ENCODE measurements around the gene RAB23.
"Not testable (repeated sequence)": the region's sequence is repeated elsewhere in the genome, so short reads cannot be mapped to it uniquely, and the experiment has no call there.

RAB23 gene

DNA sequence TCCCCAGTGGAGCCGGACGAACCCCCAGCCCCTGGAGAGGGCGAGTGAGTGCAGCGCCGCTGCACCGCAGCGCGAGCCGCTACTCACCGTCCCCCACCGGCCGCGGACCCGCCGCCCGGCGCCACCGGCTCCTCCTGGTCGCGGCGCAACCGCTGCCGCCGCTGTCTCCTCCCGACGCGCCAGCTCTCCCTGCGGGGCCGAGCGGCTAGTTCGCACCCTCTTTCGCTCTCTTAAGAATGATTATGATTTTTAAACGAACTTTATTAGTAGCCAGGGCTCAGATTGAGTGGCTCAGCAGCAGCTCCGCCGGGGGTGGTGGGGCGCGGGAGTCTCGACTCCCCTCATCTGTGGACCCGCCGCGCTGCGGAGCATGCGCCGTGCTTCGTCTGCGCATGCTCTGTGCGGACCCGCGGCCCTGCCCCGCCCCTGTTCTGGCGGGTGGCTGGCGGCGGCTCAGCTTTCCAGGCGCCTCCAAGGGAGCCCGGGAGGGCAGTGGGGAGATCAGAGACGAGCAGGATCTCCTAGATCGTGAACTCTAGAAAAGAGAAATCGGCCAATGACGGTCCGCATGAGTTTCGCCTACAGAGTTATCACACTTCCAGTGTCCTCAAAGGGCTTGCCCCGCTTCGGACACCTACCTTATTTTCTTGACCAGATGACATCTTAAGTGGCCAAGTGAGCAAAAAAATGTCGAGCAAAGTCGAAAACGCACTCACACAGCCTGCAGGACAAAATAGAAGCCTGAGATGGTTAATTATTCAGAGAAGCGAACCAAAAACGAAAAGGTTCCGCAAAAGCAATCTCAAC is at the start of gene RAB23:
Gene RAB23 (minus strand): TSS at position 372 of the 807 bp plus-strand sequence. CDS start 11,927 bp downstream, outside the sequence.
- peak; percentile 95 for DNase-seq (ENCODE audit: low spot score)

DNA sequence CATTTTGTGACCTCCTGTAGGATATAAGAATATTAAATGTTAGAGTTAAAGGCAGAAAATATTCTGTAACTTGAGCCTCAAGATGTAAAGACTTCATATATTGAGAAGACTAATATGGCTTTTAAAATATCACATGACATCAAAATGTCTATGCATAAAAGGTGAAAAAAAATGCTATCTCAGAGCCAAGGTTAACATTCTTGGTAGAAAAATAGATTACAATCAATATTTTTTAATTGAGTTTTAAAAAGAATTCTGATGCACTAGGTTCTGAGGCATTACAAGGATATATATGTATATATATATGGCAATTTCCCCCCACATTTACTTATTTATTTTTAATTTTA is 46.2 kb upstream of the RAB23 start:
- no peak for DNase-seq (ENCODE audit: low spot score)

- peak; percentile 83 for DNase-seq (ENCODE audit: low spot score)
Measured at GRCh38 chr6:57267586-57268293, 45.6 kb upstream of the RAB23 start.

DNA sequence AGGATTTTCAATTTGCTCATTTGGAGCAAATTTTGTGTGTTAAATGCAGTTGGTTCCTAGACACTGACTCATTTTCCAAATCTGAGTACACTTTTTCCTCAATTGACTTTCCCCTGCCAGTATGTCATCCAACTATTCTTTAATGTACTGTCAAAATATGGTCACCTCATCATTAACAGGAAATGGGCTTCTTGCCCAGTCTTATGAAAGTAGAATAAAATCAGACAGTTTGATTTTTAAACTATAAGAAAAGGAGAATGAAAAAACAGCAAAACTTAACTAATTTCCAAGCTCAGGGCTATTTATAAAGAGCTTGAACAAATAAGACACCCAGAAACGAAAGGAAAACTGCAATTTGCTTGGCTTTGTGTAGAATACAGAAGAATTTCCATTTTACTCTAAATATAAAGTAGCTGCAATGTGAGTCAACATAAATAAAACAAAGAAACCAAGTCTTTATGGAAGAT is 43.7 kb upstream of the RAB23 start:
- no peak for DNase-seq (ENCODE audit: low spot score)

DNA sequence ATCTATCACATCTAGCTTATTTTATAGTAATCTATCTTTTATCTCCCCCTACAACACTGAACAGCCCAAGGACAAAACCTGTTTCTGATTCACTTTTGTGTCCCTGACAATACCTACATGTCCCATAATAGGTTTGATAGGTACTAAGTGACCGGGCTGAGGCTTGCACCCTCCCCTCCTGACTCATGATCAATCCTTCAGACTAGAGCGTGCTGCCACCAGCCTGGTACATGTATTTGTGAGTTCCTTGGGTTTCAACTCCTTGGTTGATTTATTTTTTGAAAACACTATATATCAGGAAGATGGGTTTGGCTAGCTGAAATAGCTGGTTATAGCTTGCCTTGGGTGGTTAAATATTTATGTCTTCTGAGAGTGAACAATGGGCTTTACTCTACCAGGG is 41.6 kb upstream of the RAB23 start:
- no peak for DNase-seq (ENCODE audit: low spot score)

GRCh38 chr6:57262901-57263694 is 41.0 kb upstream of the RAB23 start:
- DNase-seq (ENCODE audit: low spot score) = peak; percentile 33

DNA sequence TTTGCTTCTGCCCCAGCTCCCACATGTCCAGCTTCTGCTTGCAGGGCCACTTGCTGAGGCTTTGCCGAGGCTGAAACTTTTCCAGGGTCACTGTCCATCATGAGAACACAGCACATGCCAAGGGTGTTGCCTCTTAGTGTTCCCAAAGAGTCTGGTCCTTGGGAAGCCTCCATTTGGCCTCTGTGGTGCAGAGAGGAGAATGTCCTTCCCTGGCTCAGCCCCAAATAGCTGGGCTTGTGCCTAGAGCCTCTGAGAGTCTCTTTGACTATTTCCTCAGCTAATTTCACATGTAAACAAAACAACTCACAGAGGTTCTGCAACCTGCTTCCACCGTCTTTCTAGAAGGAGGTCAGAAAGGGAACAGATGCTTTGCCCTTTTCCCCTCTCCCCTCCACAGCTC is 40.4 kb upstream of the RAB23 start:
- DNase-seq (ENCODE audit: low spot score) = peak; percentile 20

- no peak for DNase-seq (ENCODE audit: low spot score)
Measured at GRCh38 chr6:57261926-57262325, 39.8 kb upstream of the RAB23 start.

GRCh38 chr6:57259064-57259463 is 37.0 kb upstream of the RAB23 start:
- DNase-seq (ENCODE audit: low spot score) = no peak

DNA sequence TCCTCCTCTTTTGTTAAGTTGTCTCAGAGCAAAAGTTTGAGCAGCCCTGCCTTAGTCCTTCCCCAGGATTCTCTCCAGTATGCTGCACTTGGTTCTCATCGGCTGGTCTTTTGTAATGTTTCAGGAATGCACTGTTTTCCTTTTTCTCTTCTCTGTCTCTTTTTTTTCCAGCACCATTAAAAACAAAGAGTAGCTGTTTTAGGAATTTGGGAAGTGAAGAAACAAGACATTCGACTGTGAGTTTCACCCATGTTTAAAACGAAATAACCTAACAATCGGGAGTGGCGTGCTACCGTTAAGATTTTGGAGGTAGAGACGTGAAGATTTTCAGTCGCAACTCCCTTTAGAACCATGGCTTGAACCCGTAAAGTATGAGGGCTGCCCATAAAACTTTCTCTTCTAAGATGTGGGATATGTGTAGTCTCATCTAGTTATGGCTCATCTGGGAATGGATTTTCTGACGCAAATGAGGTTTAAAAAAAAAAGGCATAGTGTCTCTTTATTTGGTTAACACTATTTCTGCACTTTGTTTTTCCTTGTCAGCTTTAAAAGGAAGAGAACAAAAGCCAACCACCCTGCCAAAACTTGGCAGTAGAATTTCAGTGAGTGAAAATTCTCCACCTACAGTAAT is 35.9 kb upstream of the RAB23 start:
- peak; percentile 35 for DNase-seq (ENCODE audit: low spot score)

- DNase-seq (ENCODE audit: low spot score) = no peak
Measured at GRCh38 chr6:57256541-57256940, 34.4 kb upstream of the RAB23 start.

- no peak for DNase-seq (ENCODE audit: low spot score)
Measured at GRCh38 chr6:57255451-57256169, 33.5 kb upstream of the RAB23 start.

- DNase-seq (ENCODE audit: low spot score) = no peak
Measured at GRCh38 chr6:57254055-57254717, 32.1 kb upstream of the RAB23 start.

- DNase-seq (ENCODE audit: low spot score) = peak; percentile 17
Measured at GRCh38 chr6:57252975-57253374, 30.9 kb upstream of the RAB23 start.

DNA sequence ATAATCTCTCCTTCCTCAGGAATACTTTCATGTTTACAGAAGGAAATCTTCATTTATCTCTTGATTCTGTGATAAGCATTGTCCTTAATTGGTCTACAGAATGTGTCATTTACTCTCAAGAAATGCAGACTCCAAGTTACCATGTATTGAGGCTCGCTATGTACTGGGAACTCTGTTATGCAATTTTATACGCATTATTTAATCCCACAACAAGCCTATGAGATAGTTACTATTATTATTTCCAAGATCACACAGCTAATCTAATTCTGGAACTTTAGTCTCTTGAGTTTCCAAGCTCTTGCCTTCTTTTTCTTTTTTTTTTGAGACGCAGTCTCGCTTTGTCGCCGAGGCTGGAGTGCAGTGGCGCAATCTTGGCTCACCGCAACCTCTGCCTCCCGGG is 30.0 kb upstream of the RAB23 start:
- no peak for DNase-seq (ENCODE audit: low spot score)

GRCh38 chr6:57250348-57250747 is 28.2 kb upstream of the RAB23 start:
- DNase-seq (ENCODE audit: low spot score) = no peak

GRCh38 chr6:57248311-57248895 is 26.3 kb upstream of the RAB23 start:
- DNase-seq (ENCODE audit: low spot score) = no peak

- DNase-seq (ENCODE audit: low spot score) = no peak
Measured at GRCh38 chr6:57247603-57248002, 25.5 kb upstream of the RAB23 start.

- no peak for DNase-seq (ENCODE audit: low spot score)
Measured at GRCh38 chr6:57246307-57246706, 24.2 kb upstream of the RAB23 start.

DNA sequence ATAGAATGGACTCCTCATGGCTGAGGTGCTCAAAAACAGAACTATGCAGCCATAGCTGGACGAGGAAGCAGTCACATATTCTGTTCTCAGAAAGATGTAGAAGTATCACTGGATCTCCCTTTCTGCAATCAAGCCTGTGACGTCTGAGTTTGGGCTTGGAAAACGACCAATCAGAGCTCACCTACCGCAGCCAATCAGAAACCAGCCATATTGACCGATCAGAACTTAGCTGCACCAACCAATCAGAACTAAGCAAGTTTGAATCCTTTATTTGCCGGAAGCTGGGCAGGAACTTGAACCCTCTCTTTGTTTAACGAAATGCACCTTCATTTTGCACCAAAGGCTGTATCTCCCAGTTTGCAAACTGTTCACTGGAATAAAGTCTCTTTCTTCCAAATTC is 21.8 kb upstream of the RAB23 start:
- no peak for DNase-seq (ENCODE audit: low spot score)

DNA sequence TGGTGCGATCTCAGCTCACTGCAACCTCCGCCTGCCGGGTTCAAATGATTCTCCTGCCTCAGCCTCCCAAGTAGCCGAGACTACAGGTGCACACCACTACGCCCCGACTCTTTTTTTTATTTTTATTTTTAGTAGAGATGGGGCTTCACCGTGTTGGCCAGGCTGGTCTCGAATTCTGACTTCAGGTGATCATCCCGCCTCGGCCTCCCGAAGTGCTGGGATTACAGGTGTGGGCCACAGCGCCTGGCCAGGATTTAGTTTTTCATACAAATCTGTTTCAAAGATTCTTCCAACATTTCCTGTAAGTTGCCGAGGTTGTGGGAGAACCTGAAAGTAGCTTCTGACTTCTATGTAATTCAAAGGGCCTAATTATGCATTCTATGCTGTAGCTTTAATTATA is 21.4 kb upstream of the RAB23 start:
- not testable (repeated sequence) for DNase-seq (ENCODE audit: low spot score)
